ENCODE measurements around the gene SETD1A.

SETD1A gene

GRCh38 chr16:30980023-30980371 lies 22.4 kb downstream of the SETD1A start:
- no peak overlapping the region for H3K4me3 ChIP-seq (ENCODE audit: insufficient read length, low read depth)
- H3K4me1 ChIP-seq (ENCODE audit: insufficient read depth, insufficient read length): peaks cover 11% of the 10 kb centered on the region
- DNase-seq (ENCODE audit: low read depth, low spot score): no peak
- H3K27me3 ChIP-seq (ENCODE audit: insufficient read depth, insufficient read length): no peaks in the 10 kb centered on the region
- H3K9ac ChIP-seq (ENCODE audit: insufficient read length, low read depth): no peak overlapping the region
- peaks cover 94% of the 10 kb centered on the region for H3K36me3 ChIP-seq (ENCODE audit: insufficient read depth, insufficient read length, low read length)
- no peaks in the 10 kb centered on the region for H3K9me3 ChIP-seq (ENCODE audit: insufficient read depth, low read length)
- TF ChIP-seq SUZ12 (IDR thresholded peaks at IDR 0.05; ENCODE audit: extremely low read depth, insufficient read depth, insufficient read length): no peak
- TF ChIP-seq ZNF274 (IDR thresholded peaks at IDR 0.05; ENCODE audit: low read depth, low read length): no peak
- no peak for TF ChIP-seq YY1 (IDR thresholded peaks at IDR 0.05; ENCODE audit: insufficient read depth, insufficient read length)

DNA sequence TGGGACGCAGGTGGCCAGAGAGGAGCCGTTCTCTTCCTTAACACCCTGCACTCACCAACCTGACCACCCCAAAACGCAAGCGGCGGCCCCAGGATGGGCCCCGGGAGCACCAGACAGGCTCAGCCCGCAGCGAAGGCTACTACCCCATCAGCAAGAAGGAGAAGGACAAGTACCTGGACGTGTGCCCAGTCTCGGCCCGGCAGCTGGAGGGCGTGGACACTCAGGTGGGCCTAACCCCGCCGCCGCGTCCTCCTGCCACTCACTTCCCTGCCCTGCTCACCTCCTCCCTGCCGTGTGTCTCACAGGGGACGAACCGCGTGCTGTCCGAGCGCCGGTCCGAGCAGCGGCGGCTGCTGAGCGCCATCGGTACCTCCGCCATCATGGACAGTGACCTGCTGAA lies 22.9 kb downstream of the SETD1A start:
- Histone ChIP-seq H3K4me1 (ENCODE audit: insufficient read depth, insufficient read length) (peaks cover 15% of the 10 kb centered on the region), H3K4me3 (ENCODE audit: insufficient read length, low read depth) (no peak overlapping the region), H3K9me3 (ENCODE audit: insufficient read depth, low read length) (no peaks in the 10 kb centered on the region), H3K9ac (ENCODE audit: insufficient read length, low read depth) (no peak overlapping the region), H3K36me3 (ENCODE audit: insufficient read depth, insufficient read length, low read length) (peaks cover 93% of the 10 kb centered on the region), H3K27me3 (ENCODE audit: insufficient read depth, insufficient read length) (no peaks in the 10 kb centered on the region)
- no peak for DNase-seq (ENCODE audit: low read depth, low spot score)
- no peak for TF ChIP-seq SUZ12 (IDR thresholded peaks at IDR 0.05; ENCODE audit: extremely low read depth, insufficient read depth, insufficient read length)
- no peak for TF ChIP-seq ZNF274 (IDR thresholded peaks at IDR 0.05; ENCODE audit: low read depth, low read length)
- TF ChIP-seq YY1 (IDR thresholded peaks at IDR 0.05; ENCODE audit: insufficient read depth, insufficient read length): no peak

GRCh38 chr16:30980959-30981358 lies 23.4 kb downstream of the SETD1A start:
- Histone ChIP-seq H3K9me3 (ENCODE audit: insufficient read depth, low read length) (no peaks in the 10 kb centered on the region), H3K27me3 (ENCODE audit: insufficient read depth, insufficient read length) (no peaks in the 10 kb centered on the region), H3K4me1 (ENCODE audit: insufficient read depth, insufficient read length) (peaks cover 20% of the 10 kb centered on the region), H3K36me3 (ENCODE audit: insufficient read depth, insufficient read length, low read length) (peaks cover 93% of the 10 kb centered on the region), H3K9ac (ENCODE audit: insufficient read length, low read depth) (no peak overlapping the region), H3K4me3 (ENCODE audit: insufficient read length, low read depth) (no peak overlapping the region)
- TF ChIP-seq SUZ12 (IDR thresholded peaks at IDR 0.05; ENCODE audit: extremely low read depth, insufficient read depth, insufficient read length): no peak
- no peak for DNase-seq (ENCODE audit: low read depth, low spot score)

- Histone ChIP-seq H3K9ac (ENCODE audit: insufficient read length, low read depth) (no peak overlapping the region), H3K36me3 (ENCODE audit: insufficient read depth, insufficient read length, low read length) (peaks cover 91% of the 10 kb centered on the region), H3K4me1 (ENCODE audit: insufficient read depth, insufficient read length) (peaks cover 20% of the 10 kb centered on the region), H3K9me3 (ENCODE audit: insufficient read depth, low read length) (no peaks in the 10 kb centered on the region), H3K27me3 (ENCODE audit: insufficient read depth, insufficient read length) (no peaks in the 10 kb centered on the region), H3K4me3 (ENCODE audit: insufficient read length, low read depth) (no peak overlapping the region)
- no peak for DNase-seq (ENCODE audit: low read depth, low spot score)
- TF ChIP-seq YY1 (IDR thresholded peaks at IDR 0.05; ENCODE audit: insufficient read depth, insufficient read length) (no peak), ZNF274 (IDR thresholded peaks at IDR 0.05; ENCODE audit: low read depth, low read length) (no peak), SUZ12 (IDR thresholded peaks at IDR 0.05; ENCODE audit: extremely low read depth, insufficient read depth, insufficient read length) (no peak)
These were observed 25.2 kb downstream of the SETD1A start for GRCh38 chr16:30982548-30983288.

- no peak overlapping the region for H3K4me3 ChIP-seq (ENCODE audit: insufficient read length, low read depth)
- peak overlapping the region; percentile 2 for H3K9ac ChIP-seq (ENCODE audit: insufficient read length, low read depth)
- peaks cover 92% of the 10 kb centered on the region for H3K36me3 ChIP-seq (ENCODE audit: insufficient read depth, insufficient read length, low read length)
- DNase-seq (ENCODE audit: low read depth, low spot score): no peak
- no peaks in the 10 kb centered on the region for H3K9me3 ChIP-seq (ENCODE audit: insufficient read depth, low read length)
- TF ChIP-seq YY1 (IDR thresholded peaks at IDR 0.05; ENCODE audit: insufficient read depth, insufficient read length) (no peak), SUZ12 (IDR thresholded peaks at IDR 0.05; ENCODE audit: extremely low read depth, insufficient read depth, insufficient read length) (no peak), ZNF274 (IDR thresholded peaks at IDR 0.05; ENCODE audit: low read depth, low read length) (no peak)
- no peaks in the 10 kb centered on the region for H3K27me3 ChIP-seq (ENCODE audit: insufficient read depth, insufficient read length)
- H3K4me1 ChIP-seq (ENCODE audit: insufficient read depth, insufficient read length): peaks cover 20% of the 10 kb centered on the region
These were observed 25.8 kb downstream of the SETD1A start for GRCh38 chr16:30983289-30983889.

- Histone ChIP-seq H3K36me3 (ENCODE audit: insufficient read depth, insufficient read length, low read length) (peaks cover 89% of the 10 kb centered on the region), H3K9ac (ENCODE audit: insufficient read length, low read depth) (peak overlapping the region; percentile 2), H3K27me3 (ENCODE audit: insufficient read depth, insufficient read length) (no peaks in the 10 kb centered on the region), H3K9me3 (ENCODE audit: insufficient read depth, low read length) (no peaks in the 10 kb centered on the region), H3K4me1 (ENCODE audit: insufficient read depth, insufficient read length) (peaks cover 18% of the 10 kb centered on the region), H3K4me3 (ENCODE audit: insufficient read length, low read depth) (no peak overlapping the region)
- DNase-seq (ENCODE audit: low read depth, low spot score): no peak
- TF ChIP-seq YY1 (IDR thresholded peaks at IDR 0.05; ENCODE audit: insufficient read depth, insufficient read length) (no peak), ZNF274 (IDR thresholded peaks at IDR 0.05; ENCODE audit: low read depth, low read length) (no peak), SUZ12 (IDR thresholded peaks at IDR 0.05; ENCODE audit: extremely low read depth, insufficient read depth, insufficient read length) (no peak)
These were observed 26.5 kb downstream of the SETD1A start for GRCh38 chr16:30983898-30984610.
